ENCODE measurements around the gene TLCD3B. TPM values are rescaled to one million over a fixed set of nuclear protein-coding genes. Genes with fewer than 3 reads are reported as not detected.

Gene TLCD3B
- total and polyA plus RNA-seq, 9 of the 15 experiments (the other 6 are each of a cell fraction or from before 2014, with no cell fraction given): 0.10 to 0.52 (median 0.23) TPM; not detected in 4

DNA sequence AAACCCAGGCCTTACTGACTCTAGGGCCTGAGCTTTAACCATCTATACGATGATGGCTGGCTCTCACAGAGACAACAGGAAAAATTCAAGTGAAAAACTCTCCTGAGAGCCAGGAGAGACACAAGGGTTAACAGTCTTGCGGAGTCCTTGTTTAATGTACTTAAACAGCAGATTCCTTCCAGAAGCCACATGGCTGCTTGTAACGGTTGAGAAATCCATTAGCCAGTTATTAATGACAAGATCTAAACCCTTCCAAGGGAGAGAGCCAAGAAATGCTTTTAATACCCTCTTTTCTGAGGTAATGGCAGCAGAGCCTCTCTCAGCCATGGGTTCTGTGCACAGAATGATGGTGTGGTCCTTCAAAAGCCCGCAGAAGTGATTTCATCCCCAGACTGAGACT, 29.3 kb upstream of the TLCD3B start:
- in situ Hi-C loops (cut with MboI) (no loop called here), intact Hi-C loops (cut with micrococcal nuclease) (loop anchor here (10.0 kb wide), 2 partner anchors 314 to 594 kb away; partner anchors contain the start of genes FBRS, MYL11, PRR14 and TBC1D10B)
- Histone ChIP-seq H3K79me2 (ENCODE audit: control insufficient read depth, insufficient read depth, low read length) (peaks cover 22% of the 10 kb centered on the region), H4K20me1 (replicated peaks; ENCODE audit: control insufficient read depth, insufficient read depth, low read length) (no peaks in the 10 kb centered on the region), H3K4me1 (replicated peaks in 1 of 2; ENCODE audit: control insufficient read depth in 2 of 2, insufficient read depth in 2 of 2, low read length in 2 of 2) (peaks cover 17 to 28% of the 10 kb centered on the region in 2 experiments), H3K27me3 (ENCODE audit: control insufficient read depth in 2 of 2, insufficient read depth in 2 of 2, low read length in 2 of 2) (no peaks in the 10 kb centered on the region), H3K27ac (ENCODE audit: extremely low read depth, low read depth, low read length) (no peak overlapping the region), H3K9me3 (replicated peaks; ENCODE audit: control insufficient read depth, insufficient read depth, low read depth, low read length) (no peaks in the 10 kb centered on the region), H3K4me2 (ENCODE audit: insufficient read depth, low read length) (no peak overlapping the region), H3K9ac (ENCODE audit: insufficient read depth in 1 of 2, low read depth in 2 of 2, low read length in 2 of 2) (peak overlapping the region in 1 of 2 experiments; percentile 89; a peak in 1 of 4 replicates), H2AFZ (ENCODE audit: low read depth, low read length) (no peak overlapping the region), H3K9me1 (ENCODE audit: control insufficient read depth, insufficient read depth, low read length) (no peaks in the 10 kb centered on the region), H3K36me3 (ENCODE audit: control insufficient read depth, insufficient read depth, low read length) (0 out of 3 replicates have a peak, but pooled peaks cover 2% of the 10 kb centered on the region), H3K4me3 (no peak overlapping the region)
- WGBS (ENCODE audit: insufficient coverage, low coverage, missing lambda C conversion rate): 60% methylated on average over 4 of the region's 4 CpGs
- DNase-seq (ENCODE audit: extremely low read depth in 1 of 4, low spot score in 3 of 4) (no peak), ATAC-seq (no peak), FAIRE-seq (no peak)
- ChIA-PET CTCF (ENCODE audit: low intra/inter-chr PET ratio) (no interaction called here), POLR2A (interaction anchor here (0.6 to 1.4 kb wide), 2 partner anchors 31 to 33 kb away, joined by 3 to 4 read pairs; partner anchors contain the start of gene TBX6)
- BruUV-seq (replicated peaks): no TSS peak
- TF ChIP-seq, protein P1, sequence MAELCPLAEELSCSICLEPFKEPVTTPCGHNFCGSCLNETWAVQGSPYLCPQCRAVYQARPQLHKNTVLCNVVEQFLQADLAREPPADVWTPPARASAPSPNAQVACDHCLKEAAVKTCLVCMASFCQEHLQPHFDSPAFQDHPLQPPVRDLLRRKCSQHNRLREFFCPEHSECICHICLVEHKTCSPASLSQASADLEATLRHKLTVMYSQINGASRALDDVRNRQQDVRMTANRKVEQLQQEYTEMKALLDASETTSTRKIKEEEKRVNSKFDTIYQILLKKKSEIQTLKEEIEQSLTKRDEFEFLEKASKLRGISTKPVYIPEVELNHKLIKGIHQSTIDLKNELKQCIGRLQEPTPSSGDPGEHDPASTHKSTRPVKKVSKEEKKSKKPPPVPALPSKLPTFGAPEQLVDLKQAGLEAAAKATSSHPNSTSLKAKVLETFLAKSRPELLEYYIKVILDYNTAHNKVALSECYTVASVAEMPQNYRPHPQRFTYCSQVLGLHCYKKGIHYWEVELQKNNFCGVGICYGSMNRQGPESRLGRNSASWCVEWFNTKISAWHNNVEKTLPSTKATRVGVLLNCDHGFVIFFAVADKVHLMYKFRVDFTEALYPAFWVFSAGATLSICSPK (IDR thresholded peaks at IDR 0.05; ENCODE audit: borderline replicate concordance): no peak
- TF ChIP-seq TAF1 (IDR thresholded peaks at IDR 0.05; ENCODE audit: control insufficient read depth, extremely low read depth, insufficient read depth, low read length, severe bottlenecking) (no peak), RBBP5 (IDR thresholded peaks at IDR 0.05; ENCODE audit: borderline replicate concordance, insufficient read depth, low read length, poor library complexity, severe bottlenecking) (no peak), CREBBP (IDR thresholded peaks at IDR 0.05; ENCODE audit: low read depth, low read length) (no peak), BMI1 (IDR thresholded peaks at IDR 0.05; ENCODE audit: low read length) (no peak), ELF4 (CRISPR knock-in tag; IDR thresholded peaks at IDR 0.05) (no peak), XRCC4 (IDR thresholded peaks at IDR 0.05; ENCODE audit: extremely low read depth, insufficient read depth, insufficient read length) (no peak), CBX5 (IDR thresholded peaks at IDR 0.05; ENCODE audit: borderline replicate concordance, low read depth) (no peak)
- TF ChIP-seq, protein P2, sequence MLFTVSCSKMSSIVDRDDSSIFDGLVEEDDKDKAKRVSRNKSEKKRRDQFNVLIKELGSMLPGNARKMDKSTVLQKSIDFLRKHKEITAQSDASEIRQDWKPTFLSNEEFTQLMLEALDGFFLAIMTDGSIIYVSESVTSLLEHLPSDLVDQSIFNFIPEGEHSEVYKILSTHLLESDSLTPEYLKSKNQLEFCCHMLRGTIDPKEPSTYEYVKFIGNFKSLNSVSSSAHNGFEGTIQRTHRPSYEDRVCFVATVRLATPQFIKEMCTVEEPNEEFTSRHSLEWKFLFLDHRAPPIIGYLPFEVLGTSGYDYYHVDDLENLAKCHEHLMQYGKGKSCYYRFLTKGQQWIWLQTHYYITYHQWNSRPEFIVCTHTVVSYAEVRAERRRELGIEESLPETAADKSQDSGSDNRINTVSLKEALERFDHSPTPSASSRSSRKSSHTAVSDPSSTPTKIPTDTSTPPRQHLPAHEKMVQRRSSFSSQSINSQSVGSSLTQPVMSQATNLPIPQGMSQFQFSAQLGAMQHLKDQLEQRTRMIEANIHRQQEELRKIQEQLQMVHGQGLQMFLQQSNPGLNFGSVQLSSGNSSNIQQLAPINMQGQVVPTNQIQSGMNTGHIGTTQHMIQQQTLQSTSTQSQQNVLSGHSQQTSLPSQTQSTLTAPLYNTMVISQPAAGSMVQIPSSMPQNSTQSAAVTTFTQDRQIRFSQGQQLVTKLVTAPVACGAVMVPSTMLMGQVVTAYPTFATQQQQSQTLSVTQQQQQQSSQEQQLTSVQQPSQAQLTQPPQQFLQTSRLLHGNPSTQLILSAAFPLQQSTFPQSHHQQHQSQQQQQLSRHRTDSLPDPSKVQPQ (CRISPR knock-in tag; IDR thresholded peaks at IDR 0.05; ENCODE audit: borderline replicate concordance): no peak
- TF ChIP-seq, protein P3, sequence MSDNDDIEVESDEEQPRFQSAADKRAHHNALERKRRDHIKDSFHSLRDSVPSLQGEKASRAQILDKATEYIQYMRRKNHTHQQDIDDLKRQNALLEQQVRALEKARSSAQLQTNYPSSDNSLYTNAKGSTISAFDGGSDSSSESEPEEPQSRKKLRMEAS (CRISPR knock-in tag; IDR thresholded peaks at IDR 0.05): no peak
- TF ChIP-seq, protein P4, sequence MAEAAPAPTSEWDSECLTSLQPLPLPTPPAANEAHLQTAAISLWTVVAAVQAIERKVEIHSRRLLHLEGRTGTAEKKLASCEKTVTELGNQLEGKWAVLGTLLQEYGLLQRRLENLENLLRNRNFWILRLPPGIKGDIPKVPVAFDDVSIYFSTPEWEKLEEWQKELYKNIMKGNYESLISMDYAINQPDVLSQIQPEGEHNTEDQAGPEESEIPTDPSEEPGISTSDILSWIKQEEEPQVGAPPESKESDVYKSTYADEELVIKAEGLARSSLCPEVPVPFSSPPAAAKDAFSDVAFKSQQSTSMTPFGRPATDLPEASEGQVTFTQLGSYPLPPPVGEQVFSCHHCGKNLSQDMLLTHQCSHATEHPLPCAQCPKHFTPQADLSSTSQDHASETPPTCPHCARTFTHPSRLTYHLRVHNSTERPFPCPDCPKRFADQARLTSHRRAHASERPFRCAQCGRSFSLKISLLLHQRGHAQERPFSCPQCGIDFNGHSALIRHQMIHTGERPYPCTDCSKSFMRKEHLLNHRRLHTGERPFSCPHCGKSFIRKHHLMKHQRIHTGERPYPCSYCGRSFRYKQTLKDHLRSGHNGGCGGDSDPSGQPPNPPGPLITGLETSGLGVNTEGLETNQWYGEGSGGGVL (CRISPR knock-in tag; IDR thresholded peaks at IDR 0.05): no peak

All from K562 (cell line).